OCI-LY7 (cell line): Measurements from ENCODE around the gene CREB3L1.

Source experiments
- EZH2phosphoT487 ChIP-seq: fragments of 200-600 bp; sonication (generic); IDR thresholded peaks from 2 replicates; pipeline ENCODE4 v1.6.1; 2018; ENCODE audit warnings: low read depth, borderline replicate concordance, mild to moderate bottlenecking, mixed run types, antibody characterized with exemption, low read length, moderate library complexity, mixed read lengths
- TF ChIP-seq, protein P1 (sequence below): fragments of 200-600 bp; sonication (generic); conservative IDR thresholded peaks from 2 replicates; pipeline ENCODE4 v1.5.1; 2014; ENCODE audit warnings: mild to moderate bottlenecking, antibody characterized with exemption, low read length, moderate library complexity, mixed read lengths

GRCh38 chr11:46254133-46254491 is 23.4 kb upstream of the CREB3L1 start:
- TF ChIP-seq, protein P1, sequence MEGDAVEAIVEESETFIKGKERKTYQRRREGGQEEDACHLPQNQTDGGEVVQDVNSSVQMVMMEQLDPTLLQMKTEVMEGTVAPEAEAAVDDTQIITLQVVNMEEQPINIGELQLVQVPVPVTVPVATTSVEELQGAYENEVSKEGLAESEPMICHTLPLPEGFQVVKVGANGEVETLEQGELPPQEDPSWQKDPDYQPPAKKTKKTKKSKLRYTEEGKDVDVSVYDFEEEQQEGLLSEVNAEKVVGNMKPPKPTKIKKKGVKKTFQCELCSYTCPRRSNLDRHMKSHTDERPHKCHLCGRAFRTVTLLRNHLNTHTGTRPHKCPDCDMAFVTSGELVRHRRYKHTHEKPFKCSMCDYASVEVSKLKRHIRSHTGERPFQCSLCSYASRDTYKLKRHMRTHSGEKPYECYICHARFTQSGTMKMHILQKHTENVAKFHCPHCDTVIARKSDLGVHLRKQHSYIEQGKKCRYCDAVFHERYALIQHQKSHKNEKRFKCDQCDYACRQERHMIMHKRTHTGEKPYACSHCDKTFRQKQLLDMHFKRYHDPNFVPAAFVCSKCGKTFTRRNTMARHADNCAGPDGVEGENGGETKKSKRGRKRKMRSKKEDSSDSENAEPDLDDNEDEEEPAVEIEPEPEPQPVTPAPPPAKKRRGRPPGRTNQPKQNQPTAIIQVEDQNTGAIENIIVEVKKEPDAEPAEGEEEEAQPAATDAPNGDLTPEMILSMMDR: no peak
- TF ChIP-seq EZH2phosphoT487: no peak
